GM12878 (cell line): ENCODE data around the gene CACNA2D4. TPM values are rescaled to one million over a fixed set of nuclear protein-coding genes. Genes with fewer than 3 reads are reported as not detected.

Source experiments
- ATAC-seq: fragments of 200-7000 bp; cut with Tn5 transposase; 3 replicates; pipeline ENCODE4 v1.9.1; 2020; ENCODE audit warnings: mild to moderate bottlenecking, moderate library complexity
- BruUV-seq: library from RNA; stranded (reverse); fragments of 400-500 nt; replicated peaks from 2 replicates; lab custom pipeline; 2021; lab: Mats Ljungman, UMichigan
- CTCF ChIA-PET: fragments of 300-600 bp; sonication (Branson Sonifier 250); formaldehyde crosslinking; extraction: SDS; loops from one replicate; lab custom pipeline; 2021; ENCODE audit warnings: inconsistent platforms; lab: Yijun Ruan, JAX
- POLR2A ChIA-PET: fragments of 350-600 bp; formaldehyde crosslinking; extraction: SDS; loops from one replicate; lab custom pipeline; 2021; ENCODE audit warnings: inconsistent platforms; lab: Charles Lee
- RAD21 ChIA-PET: fragments of 300-600 bp; sonication (Branson Sonifier 250); formaldehyde crosslinking; loops from one replicate; lab custom pipeline; 2023; ENCODE audit warnings: antibody characterized with exemption; ENCODE audit not compliant: unreplicated experiment; lab: Charles Lee
- SMC1A ChIA-PET: fragments of 300-600 bp; sonication (Branson Sonifier 250); formaldehyde crosslinking; loops from one replicate; lab custom pipeline; 2023; ENCODE audit not compliant: unreplicated experiment, uncharacterized antibody; lab: Charles Lee
- DNase-seq: peaks from one replicate; pipeline ENCODE4 v3.0.0-alpha.2; 2011; ENCODE audit warnings: low read depth, low spot score
- FAIRE-seq: peaks from 3 replicates; lab custom pipeline; 2011; peaks lifted over from hg19 to GRCh38; lab: Jason Lieb, UNC
- H2AFZ ChIP-seq: 2 replicates; pipeline ENCODE4 v1.6.0; 2011; ENCODE audit warnings: low read depth, low read length, control low read depth; ENCODE audit not compliant: control insufficient read depth
- H3K27ac ChIP-seq: 2 replicates; pipeline ENCODE4 v1.5.1; 2011; ENCODE audit warnings: control low read depth; ENCODE audit not compliant: control insufficient read depth, insufficient read depth
- H3K27me3 ChIP-seq, 2 experiments: replicated peaks in 1 of 2; 2 replicates each; pipeline versions ENCODE4 v1.6.0 to v1.6.1; 2011; ENCODE audit warnings: low read length in 1 of 2; ENCODE audit not compliant: control insufficient read depth in 2 of 2, insufficient read depth in 2 of 2
- H3K36me3 ChIP-seq, 2 experiments: 2 replicates each; pipeline ENCODE4 v1.5.1; 2011; ENCODE audit warnings: low read length in 1 of 2; ENCODE audit not compliant: control insufficient read depth in 2 of 2, insufficient read depth in 2 of 2
- H3K4me1 ChIP-seq: 2 replicates; pipeline ENCODE4 v1.6.1; 2011; ENCODE audit warnings: mild to moderate bottlenecking, low read length, moderate library complexity, mixed read lengths; ENCODE audit not compliant: control insufficient read depth, insufficient read depth
- H3K4me2 ChIP-seq: 2 replicates; pipeline ENCODE4 v1.6.0; 2011; ENCODE audit warnings: control low read depth; ENCODE audit not compliant: control insufficient read depth, insufficient read depth
- H3K4me3 ChIP-seq: fragments of 200-600 bp; sonication (generic); 2 replicates; pipeline ENCODE4 v1.5.1; 2016
- H3K79me2 ChIP-seq: 2 replicates; pipeline ENCODE4 v1.6.0; 2011; ENCODE audit warnings: low read length; ENCODE audit not compliant: control insufficient read depth, insufficient read depth
- H3K9ac ChIP-seq: 2 replicates; pipeline ENCODE4 v1.8.0; 2011; ENCODE audit warnings: low read length, control low read depth, mixed read lengths; ENCODE audit not compliant: control insufficient read depth, insufficient read depth
- H3K9me3 ChIP-seq: replicated peaks from 3 replicates; pipeline ENCODE4 v1.5.1; 2011; ENCODE audit warnings: mild to moderate bottlenecking, low read length; ENCODE audit not compliant: control insufficient read depth, insufficient read depth
- H4K20me1 ChIP-seq: 2 replicates; pipeline ENCODE4 v1.6.0; 2011; ENCODE audit not compliant: control insufficient read depth, insufficient read depth
- BCL11A ChIP-seq: IDR thresholded peaks from 2 replicates; pipeline ENCODE4 v1.6.1; 2011; ENCODE audit warnings: low read depth, low read length
- CEBPB ChIP-seq, 2 experiments: fragments of 150-350 bp in 1 of 2; IDR thresholded peaks; 2 replicates each; pipeline ENCODE4 v1.6.1; 2012 to 2014; ENCODE audit warnings: low read depth in 2 of 2, low read length in 2 of 2, borderline replicate concordance in 1 of 2, inconsistent platforms in 1 of 2
- CHD1 ChIP-seq: IDR thresholded peaks from 2 replicates; pipeline ENCODE4 v1.6.1; 2012; ENCODE audit warnings: low read depth, low read length, improper control_type of control experiment
- HDAC2 ChIP-seq: fragments of 200-600 bp; sonication (generic); IDR thresholded peaks from 2 replicates; pipeline ENCODE4 v1.6.1; 2017
- KAT2A ChIP-seq: conservative IDR thresholded peaks from 2 replicates; pipeline ENCODE4 v1.6.1; 2011; ENCODE audit warnings: low read depth, low read length; ENCODE audit not compliant: control insufficient read depth
- WGBS: methylation state at CpG from one replicate; pipeline ENCODE4 v1.1.6; 2016; ENCODE audit warnings: low lambda C conversion rate; ENCODE audit not compliant: insufficient replicate concordance, insufficient coverage; ENCODE audit errors: missing lambda C conversion rate; 5-methylcytosine and 5-hydroxymethylcytosine counted together
- in situ Hi-C: fragments of 300-500 bp; cut with MboI; formaldehyde crosslinking; loops from 9 replicates; pipeline ENCODE4 v1.14.3; 2018; ENCODE audit warnings: mixed read lengths
- intact Hi-C: fragments of 100-400 bp; cut with micrococcal nuclease; formaldehyde crosslinking; loops from one replicate; pipeline ENCODE4 v1.14.2; 2022; ENCODE audit not compliant: unreplicated experiment
- polyA plus RNA-seq, 11 experiments: library from polyadenylated mRNA; depleted of rRNA in 4 of 11; unstranded in 6 of 11; stranded (reverse) in 5 of 11; fragments of >200 nt; fragmentation: Nextera tagmentation in 4 of 11; fragmentation: Illumina TruSeq in 1 of 11; extraction: Ambion mirVana in 4 of 11; extraction: Trizol in 1 of 11; gene quantifications; 1 replicate in 1 of 11; 2 replicates in 10 of 11; pipeline versions ENCODE4 v1.2.1 to v1.2.3, GENCODE V29; 2011 to 2016; ENCODE audit warnings: inconsistent platforms in 2 of 11, missing spikeins in 2 of 11, low read depth in 1 of 11
- total RNA-seq, 4 experiments: library from RNA; depleted of rRNA in 3 of 4; stranded (reverse); fragments of >200 nt in 3 of 4; fragmentation: Illumina TruSeq in 1 of 4; extraction: Trizol in 1 of 4; gene quantifications; 2 replicates each; pipeline versions ENCODE4 v1.2.1 to v1.2.3, GENCODE V29; 2013 to 2021
- TF ChIP-seq, protein P1 (sequence below): IDR thresholded peaks from 2 replicates; pipeline ENCODE4 v1.6.1; 2012; ENCODE audit warnings: improper control_type of control experiment, low read depth, low read length; ENCODE audit not compliant: insufficient replicate concordance
- TF ChIP-seq, protein P2 (sequence below): fragments of 450-650 bp; IDR thresholded peaks from 2 replicates; pipeline ENCODE4 v1.6.1; 2016; ENCODE audit warnings: mild to moderate bottlenecking, moderate library complexity, borderline replicate concordance
- TF ChIP-seq, protein P3 (sequence below): fragments of 450-650 bp; IDR thresholded peaks from 2 replicates; pipeline ENCODE4 v1.6.1; 2016; ENCODE audit warnings: mild to moderate bottlenecking

Gene CACNA2D4
- total and polyA plus RNA-seq, 10 of the 15 experiments (the other 5 are each of a cell fraction or from before 2014, with no cell fraction given) = 0.03 to 1.0 (median 0.65) TPM

DNA sequence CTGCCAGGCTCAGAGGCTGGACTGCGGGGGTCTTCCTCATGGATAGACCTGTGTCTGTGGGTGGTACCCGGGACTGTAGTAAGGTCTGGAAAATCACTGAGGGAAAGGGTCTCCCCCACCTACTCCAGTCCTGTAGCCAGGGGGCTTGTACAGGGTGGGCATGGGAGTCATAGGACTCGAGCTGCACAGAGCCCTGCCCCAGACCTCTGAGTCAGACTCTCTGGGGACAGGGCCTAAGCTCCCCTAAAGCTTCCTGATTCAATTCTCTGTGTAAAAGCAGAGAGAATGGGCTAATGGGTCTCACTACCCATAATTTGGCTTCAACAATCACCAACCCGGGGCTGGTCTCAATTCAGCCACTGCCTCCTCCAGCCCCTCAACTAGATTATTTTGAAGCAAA is 71.0 kb downstream of the CACNA2D4 start:
- RAD21 ChIA-PET = no interaction called here
- 18% methylated on average over 4 of the region's 4 CpGs for WGBS
- CTCF ChIA-PET = no interaction called here

More for the DNA sequence above, 71.0 kb downstream of the CACNA2D4 start:
- Histone ChIP-seq H3K27me3 (peaks cover 3 to 4% of the 10 kb centered on the region in 2 experiments), H3K4me1 (no peaks in the 10 kb centered on the region), H3K4me2 (no peak overlapping the region), H2AFZ (no peak overlapping the region), H3K9me3 (no peaks in the 10 kb centered on the region), H4K20me1 (no peaks in the 10 kb centered on the region), H3K79me2 (no peaks in the 10 kb centered on the region), H3K36me3 (no peaks in the 10 kb centered on the region), H3K4me3 (no peak overlapping the region), H3K27ac (no peak overlapping the region), H3K9ac (no peak overlapping the region)
- BruUV-seq = no TSS peak
- FAIRE-seq = no peak
- TF ChIP-seq, protein P1, sequence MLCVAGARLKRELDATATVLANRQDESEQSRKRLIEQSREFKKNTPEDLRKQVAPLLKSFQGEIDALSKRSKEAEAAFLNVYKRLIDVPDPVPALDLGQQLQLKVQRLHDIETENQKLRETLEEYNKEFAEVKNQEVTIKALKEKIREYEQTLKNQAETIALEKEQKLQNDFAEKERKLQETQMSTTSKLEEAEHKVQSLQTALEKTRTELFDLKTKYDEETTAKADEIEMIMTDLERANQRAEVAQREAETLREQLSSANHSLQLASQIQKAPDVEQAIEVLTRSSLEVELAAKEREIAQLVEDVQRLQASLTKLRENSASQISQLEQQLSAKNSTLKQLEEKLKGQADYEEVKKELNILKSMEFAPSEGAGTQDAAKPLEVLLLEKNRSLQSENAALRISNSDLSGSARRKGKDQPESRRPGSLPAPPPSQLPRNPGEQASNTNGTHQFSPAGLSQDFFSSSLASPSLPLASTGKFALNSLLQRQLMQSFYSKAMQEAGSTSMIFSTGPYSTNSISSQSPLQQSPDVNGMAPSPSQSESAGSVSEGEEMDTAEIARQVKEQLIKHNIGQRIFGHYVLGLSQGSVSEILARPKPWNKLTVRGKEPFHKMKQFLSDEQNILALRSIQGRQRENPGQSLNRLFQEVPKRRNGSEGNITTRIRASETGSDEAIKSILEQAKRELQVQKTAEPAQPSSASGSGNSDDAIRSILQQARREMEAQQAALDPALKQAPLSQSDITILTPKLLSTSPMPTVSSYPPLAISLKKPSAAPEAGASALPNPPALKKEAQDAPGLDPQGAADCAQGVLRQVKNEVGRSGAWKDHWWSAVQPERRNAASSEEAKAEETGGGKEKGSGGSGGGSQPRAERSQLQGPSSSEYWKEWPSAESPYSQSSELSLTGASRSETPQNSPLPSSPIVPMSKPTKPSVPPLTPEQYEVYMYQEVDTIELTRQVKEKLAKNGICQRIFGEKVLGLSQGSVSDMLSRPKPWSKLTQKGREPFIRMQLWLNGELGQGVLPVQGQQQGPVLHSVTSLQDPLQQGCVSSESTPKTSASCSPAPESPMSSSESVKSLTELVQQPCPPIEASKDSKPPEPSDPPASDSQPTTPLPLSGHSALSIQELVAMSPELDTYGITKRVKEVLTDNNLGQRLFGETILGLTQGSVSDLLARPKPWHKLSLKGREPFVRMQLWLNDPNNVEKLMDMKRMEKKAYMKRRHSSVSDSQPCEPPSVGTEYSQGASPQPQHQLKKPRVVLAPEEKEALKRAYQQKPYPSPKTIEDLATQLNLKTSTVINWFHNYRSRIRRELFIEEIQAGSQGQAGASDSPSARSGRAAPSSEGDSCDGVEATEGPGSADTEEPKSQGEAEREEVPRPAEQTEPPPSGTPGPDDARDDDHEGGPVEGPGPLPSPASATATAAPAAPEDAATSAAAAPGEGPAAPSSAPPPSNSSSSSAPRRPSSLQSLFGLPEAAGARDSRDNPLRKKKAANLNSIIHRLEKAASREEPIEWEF = no peak
- TF ChIP-seq, protein P2, sequence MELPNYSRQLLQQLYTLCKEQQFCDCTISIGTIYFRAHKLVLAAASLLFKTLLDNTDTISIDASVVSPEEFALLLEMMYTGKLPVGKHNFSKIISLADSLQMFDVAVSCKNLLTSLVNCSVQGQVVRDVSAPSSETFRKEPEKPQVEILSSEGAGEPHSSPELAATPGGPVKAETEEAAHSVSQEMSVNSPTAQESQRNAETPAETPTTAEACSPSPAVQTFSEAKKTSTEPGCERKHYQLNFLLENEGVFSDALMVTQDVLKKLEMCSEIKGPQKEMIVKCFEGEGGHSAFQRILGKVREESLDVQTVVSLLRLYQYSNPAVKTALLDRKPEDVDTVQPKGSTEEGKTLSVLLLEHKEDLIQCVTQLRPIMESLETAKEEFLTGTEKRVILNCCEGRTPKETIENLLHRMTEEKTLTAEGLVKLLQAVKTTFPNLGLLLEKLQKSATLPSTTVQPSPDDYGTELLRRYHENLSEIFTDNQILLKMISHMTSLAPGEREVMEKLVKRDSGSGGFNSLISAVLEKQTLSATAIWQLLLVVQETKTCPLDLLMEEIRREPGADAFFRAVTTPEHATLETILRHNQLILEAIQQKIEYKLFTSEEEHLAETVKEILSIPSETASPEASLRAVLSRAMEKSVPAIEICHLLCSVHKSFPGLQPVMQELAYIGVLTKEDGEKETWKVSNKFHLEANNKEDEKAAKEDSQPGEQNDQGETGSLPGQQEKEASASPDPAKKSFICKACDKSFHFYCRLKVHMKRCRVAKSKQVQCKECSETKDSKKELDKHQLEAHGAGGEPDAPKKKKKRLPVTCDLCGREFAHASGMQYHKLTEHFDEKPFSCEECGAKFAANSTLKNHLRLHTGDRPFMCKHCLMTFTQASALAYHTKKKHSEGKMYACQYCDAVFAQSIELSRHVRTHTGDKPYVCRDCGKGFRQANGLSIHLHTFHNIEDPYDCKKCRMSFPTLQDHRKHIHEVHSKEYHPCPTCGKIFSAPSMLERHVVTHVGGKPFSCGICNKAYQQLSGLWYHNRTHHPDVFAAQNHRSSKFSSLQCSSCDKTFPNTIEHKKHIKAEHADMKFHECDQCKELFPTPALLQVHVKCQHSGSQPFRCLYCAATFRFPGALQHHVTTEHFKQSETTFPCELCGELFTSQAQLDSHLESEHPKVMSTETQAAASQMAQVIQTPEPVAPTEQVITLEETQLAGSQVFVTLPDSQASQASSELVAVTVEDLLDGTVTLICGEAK = no peak
- TF ChIP-seq HDAC2 = no peak
- TF ChIP-seq BCL11A = no peak
- TF ChIP-seq CEBPB (IDR thresholded peaks at IDR 0.05; ENCODE audit: borderline replicate concordance in 1 of 2, low read depth in 2 of 2, low read length in 2 of 2) = no peak
- TF ChIP-seq KAT2A = no peak
- TF ChIP-seq, protein P3, sequence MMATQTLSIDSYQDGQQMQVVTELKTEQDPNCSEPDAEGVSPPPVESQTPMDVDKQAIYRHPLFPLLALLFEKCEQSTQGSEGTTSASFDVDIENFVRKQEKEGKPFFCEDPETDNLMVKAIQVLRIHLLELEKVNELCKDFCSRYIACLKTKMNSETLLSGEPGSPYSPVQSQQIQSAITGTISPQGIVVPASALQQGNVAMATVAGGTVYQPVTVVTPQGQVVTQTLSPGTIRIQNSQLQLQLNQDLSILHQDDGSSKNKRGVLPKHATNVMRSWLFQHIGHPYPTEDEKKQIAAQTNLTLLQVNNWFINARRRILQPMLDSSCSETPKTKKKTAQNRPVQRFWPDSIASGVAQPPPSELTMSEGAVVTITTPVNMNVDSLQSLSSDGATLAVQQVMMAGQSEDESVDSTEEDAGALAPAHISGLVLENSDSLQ = no peak
- no peak for TF ChIP-seq CHD1
- DNase-seq = no peak
- POLR2A ChIA-PET = no interaction called here
- SMC1A ChIA-PET = no interaction called here
- ATAC-seq = no peak
- intact Hi-C loops = no loop called here
- in situ Hi-C loops = no loop called here
